Epithelial cell of esophagus (primary cell): ENCODE data around the gene SFSWAP.
"Not testable (repeated sequence)": the region's sequence is repeated elsewhere in the genome, so short reads cannot be mapped to it uniquely, and the experiment has no call there.

Experiments
- DNase-seq: peaks from one replicate; pipeline ENCODE4 v3.0.0; 2010; ENCODE audit warnings: low read depth
- H3K4me3 ChIP-seq: 2 replicates; pipeline ENCODE4 v1.5.1; 2011; ENCODE audit warnings: mild to moderate bottlenecking, low read length, control low read depth
- CTCF ChIP-seq: IDR thresholded peaks from 2 replicates; pipeline ENCODE4 v1.5.1; 2011; ENCODE audit warnings: low read depth, mild to moderate bottlenecking, low read length, control low read depth, inconsistent platforms; ENCODE audit not compliant: insufficient read depth; ENCODE audit errors: missing control alignments

Gene SFSWAP

GRCh38 chr12:131770120-131770519 lies 59.2 kb downstream of the SFSWAP start:
- DNase-seq, result no peak
- no peak for TF ChIP-seq CTCF
- no peak overlapping the region for H3K4me3 ChIP-seq

- TF ChIP-seq CTCF, result no peak
- no peak overlapping the region for H3K4me3 ChIP-seq
- no peak for DNase-seq
Observed at GRCh38 chr12:131771965-131772364, 61.1 kb downstream of the SFSWAP start.

DNA sequence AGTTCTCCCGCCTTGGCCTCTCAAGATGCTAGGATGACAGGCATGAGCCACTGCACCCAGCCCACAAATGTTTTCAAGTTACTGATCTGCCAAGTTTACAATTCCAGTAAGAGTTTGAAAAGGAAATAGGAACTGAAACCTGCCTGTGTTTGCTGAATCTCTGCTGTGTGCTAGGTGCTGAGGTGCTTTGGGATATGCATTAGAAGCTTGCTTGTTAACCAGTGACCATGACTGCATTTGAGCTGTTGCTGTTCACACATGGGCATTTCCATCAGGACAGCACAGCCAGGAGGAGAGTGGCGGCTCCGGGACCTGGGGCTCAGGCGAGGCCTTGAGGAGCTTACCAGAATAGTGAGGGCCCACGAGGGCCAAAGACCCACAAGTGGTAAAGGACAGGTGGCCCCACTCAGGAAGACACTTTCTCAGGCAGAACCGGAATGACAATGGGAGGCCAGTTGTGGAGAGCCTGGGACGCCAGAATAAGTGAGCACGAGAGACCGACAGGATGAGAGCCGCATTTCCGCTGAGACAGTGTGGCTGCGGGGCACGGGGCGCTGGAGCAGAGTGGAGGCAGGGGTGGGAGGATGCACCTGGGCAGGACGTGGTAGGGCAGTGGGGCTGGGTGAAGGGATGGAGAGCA lies 62.8 kb downstream of the SFSWAP start:
- no peak overlapping the region for H3K4me3 ChIP-seq
- DNase-seq, result no peak
- TF ChIP-seq CTCF, result no peak

- H3K4me3 ChIP-seq, result no peak overlapping the region
- DNase-seq, result peak; percentile 68
- TF ChIP-seq CTCF, result no peak
Observed at GRCh38 chr12:131774576-131775391, 63.9 kb downstream of the SFSWAP start.

DNA sequence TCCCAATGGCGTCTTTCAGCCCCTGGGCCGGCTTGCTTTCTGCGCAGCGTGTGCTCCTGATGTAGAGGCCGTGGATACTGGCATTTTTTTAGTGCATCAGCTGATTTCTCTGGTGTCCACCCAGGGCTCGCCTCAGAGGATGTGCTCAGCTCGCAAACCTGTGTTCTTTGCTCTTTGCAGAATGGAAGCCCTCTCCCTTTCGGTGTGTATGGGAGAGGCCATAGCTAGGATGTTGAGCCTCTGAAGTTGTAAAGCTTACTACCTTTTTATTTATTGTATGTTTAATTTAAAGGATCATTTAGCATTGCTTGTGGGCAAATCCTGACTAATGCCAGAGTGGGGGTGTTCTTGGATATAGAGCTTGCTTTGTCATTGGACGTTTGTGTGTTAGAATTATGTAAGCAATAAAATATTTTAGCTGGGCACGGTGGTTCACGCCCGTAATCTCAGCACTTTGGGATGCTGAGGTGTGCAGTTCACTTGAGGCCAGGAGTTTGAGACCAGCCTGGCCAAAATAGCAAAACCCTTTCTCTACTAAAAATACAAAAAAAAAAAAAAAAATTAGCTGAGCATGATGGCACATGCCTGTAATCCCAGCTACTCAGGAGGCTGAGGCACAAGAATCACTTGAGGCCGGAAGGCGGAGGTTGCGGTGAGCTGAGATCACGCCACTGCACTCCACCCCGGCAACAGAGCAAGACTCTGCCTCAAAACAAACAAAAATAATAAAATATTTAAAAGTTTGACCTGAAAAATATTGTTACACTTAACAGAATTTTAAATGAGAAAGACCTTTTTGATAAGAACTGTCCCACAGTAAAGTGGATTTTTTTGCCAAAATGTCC lies 64.7 kb downstream of the SFSWAP start:
- DNase-seq, result peak; percentile 90
- no peak for TF ChIP-seq CTCF
- H3K4me3 ChIP-seq, result no peak overlapping the region

GRCh38 chr12:131776237-131776889 lies 65.5 kb downstream of the SFSWAP start:
- TF ChIP-seq CTCF, result no peak
- no peak overlapping the region for H3K4me3 ChIP-seq
- peak; percentile 63 for DNase-seq

GRCh38 chr12:131777269-131777668 lies 66.4 kb downstream of the SFSWAP start:
- H3K4me3 ChIP-seq, DNase-seq: not testable (repeated sequence)
